LNCaP clone FGC (cell line): ENCODE data around the gene ZNF384.

ENCODE experiments used
- DNase-seq: peaks from one replicate; pipeline ENCODE4 v3.0.0-alpha.2; 2011; ENCODE audit warnings: low read depth
- H3K4me3 ChIP-seq: 2 replicates; pipeline ENCODE4 v1.5.1; 2011; ENCODE audit warnings: mild to moderate bottlenecking, low read depth, low read length, control low read depth
- CTCF ChIP-seq: IDR thresholded peaks from 2 replicates; pipeline ENCODE4 v1.5.1; 2012; ENCODE audit warnings: mild to moderate bottlenecking; ENCODE audit not compliant: control insufficient read depth, insufficient read depth; ENCODE audit errors: extremely low read depth

The ZNF384 gene

GRCh38 chr12:6631549-6631961 is 57.6 kb downstream of the ZNF384 start:
- no peak for TF ChIP-seq CTCF
- DNase-seq = no peak
- no peak overlapping the region for H3K4me3 ChIP-seq

- TF ChIP-seq CTCF = no peak
- H3K4me3 ChIP-seq = no peak overlapping the region
- no peak for DNase-seq
These were observed 58.4 kb downstream of the ZNF384 start for GRCh38 chr12:6630736-6631135.

GRCh38 chr12:6627616-6628015 is 61.6 kb downstream of the ZNF384 start:
- no peak for TF ChIP-seq CTCF
- H3K4me3 ChIP-seq = no peak overlapping the region
- no peak for DNase-seq

- no peak for DNase-seq
- no peak overlapping the region for H3K4me3 ChIP-seq
- TF ChIP-seq CTCF = no peak
These were observed 62.4 kb downstream of the ZNF384 start for GRCh38 chr12:6626654-6627283.

- H3K4me3 ChIP-seq = no peak overlapping the region
- TF ChIP-seq CTCF = no peak
- DNase-seq = no peak
These were observed 68.3 kb downstream of the ZNF384 start for GRCh38 chr12:6620885-6621274.

- TF ChIP-seq CTCF = no peak
- no peak overlapping the region for H3K4me3 ChIP-seq
- no peak for DNase-seq
These were observed 68.9 kb downstream of the ZNF384 start for GRCh38 chr12:6620137-6620884.

GRCh38 chr12:6618483-6619225 is 70.5 kb downstream of the ZNF384 start:
- no peak for DNase-seq
- TF ChIP-seq CTCF = no peak
- H3K4me3 ChIP-seq = no peak overlapping the region
